DND-41 (cell line): Measurements from ENCODE around the gene KIF5B.

Experiments
- ATAC-seq: fragments of 200-7000 bp; cut with Tn5 transposase; 3 replicates; pipeline ENCODE4 v1.9.1; 2021; ENCODE audit warnings: low read depth; ENCODE audit not compliant: insufficient read depth
- DNase-seq: peaks from one replicate; pipeline ENCODE4 v3.0.0-alpha.2; 2020
- H2AFZ ChIP-seq: 2 replicates; pipeline ENCODE4 v1.6.0; 2012; ENCODE audit warnings: low read depth, low read length
- H3K27ac ChIP-seq: 2 replicates; pipeline ENCODE4 v1.5.1; 2012; ENCODE audit warnings: low read length, inconsistent platforms
- H3K27me3 ChIP-seq: fragments of 200-600 bp; sonication (generic); 2 replicates; pipeline ENCODE4 v1.6.0; 2012; ENCODE audit warnings: low read length, mild to moderate bottlenecking, inconsistent platforms; ENCODE audit not compliant: insufficient read depth, poor library complexity
- H3K36me3 ChIP-seq: 2 replicates; pipeline ENCODE4 v1.5.1; 2012; ENCODE audit warnings: low read length, inconsistent platforms; ENCODE audit not compliant: insufficient read depth
- H3K4me1 ChIP-seq: 2 replicates; pipeline ENCODE4 v1.5.1; 2012; ENCODE audit warnings: mild to moderate bottlenecking, low read length; ENCODE audit not compliant: insufficient read depth
- H3K4me2 ChIP-seq: 2 replicates; pipeline ENCODE4 v1.6.0; 2012; ENCODE audit warnings: mild to moderate bottlenecking, moderate library complexity, low read length, inconsistent platforms; ENCODE audit not compliant: insufficient read depth
- H3K4me3 ChIP-seq, 2 experiments: fragments of 200-600 bp in 1 of 2; shearing (Covaris generic) in 1 of 2; 2 replicates each; pipeline ENCODE4 v1.5.1; 2012 to 2016; ENCODE audit warnings: inconsistent platforms in 2 of 2, low read length in 2 of 2, mild to moderate bottlenecking in 2 of 2, low read depth in 1 of 2, moderate library complexity in 1 of 2
- H3K79me2 ChIP-seq: 2 replicates; pipeline ENCODE4 v1.6.0; 2012; ENCODE audit warnings: low read length, inconsistent platforms; ENCODE audit not compliant: insufficient read depth
- H3K9ac ChIP-seq: 2 replicates; pipeline ENCODE4 v1.6.0; 2012; ENCODE audit warnings: low read depth, mild to moderate bottlenecking, inconsistent platforms, low read length, moderate library complexity
- H3K9me3 ChIP-seq: 2 replicates; pipeline ENCODE4 v1.5.1; 2012; ENCODE audit warnings: low read length, moderate library complexity, mild to moderate bottlenecking, inconsistent platforms; ENCODE audit not compliant: insufficient read depth, severe bottlenecking
- H4K20me1 ChIP-seq: 2 replicates; pipeline ENCODE4 v1.6.0; 2012; ENCODE audit warnings: low read length; ENCODE audit not compliant: insufficient read depth
- EZH2 ChIP-seq: IDR thresholded peaks from 3 replicates; pipeline ENCODE4 v1.6.1; 2012; ENCODE audit warnings: borderline replicate concordance, low read depth, mild to moderate bottlenecking, moderate library complexity, low read length, inconsistent platforms; ENCODE audit not compliant: severe bottlenecking
- TF ChIP-seq, protein P1 (sequence below): IDR thresholded peaks from 2 replicates; pipeline ENCODE4 v1.5.1; 2012; ENCODE audit warnings: borderline replicate concordance, low read length, moderate library complexity, mild to moderate bottlenecking; ENCODE audit not compliant: poor library complexity, severe bottlenecking; ENCODE audit errors: extremely low read depth

Gene KIF5B

GRCh38 chr10:32065856-32066255 is 9.6 kb upstream of the KIF5B start:
- no peak overlapping the region for H3K27ac ChIP-seq
- H3K9me3 ChIP-seq = no peaks in the 10 kb centered on the region
- no peaks in the 10 kb centered on the region for H3K36me3 ChIP-seq
- no peaks in the 10 kb centered on the region for H3K27me3 ChIP-seq
- no peak overlapping the region for H3K9ac ChIP-seq
- TF ChIP-seq EZH2 = no peak
- TF ChIP-seq, protein P1, sequence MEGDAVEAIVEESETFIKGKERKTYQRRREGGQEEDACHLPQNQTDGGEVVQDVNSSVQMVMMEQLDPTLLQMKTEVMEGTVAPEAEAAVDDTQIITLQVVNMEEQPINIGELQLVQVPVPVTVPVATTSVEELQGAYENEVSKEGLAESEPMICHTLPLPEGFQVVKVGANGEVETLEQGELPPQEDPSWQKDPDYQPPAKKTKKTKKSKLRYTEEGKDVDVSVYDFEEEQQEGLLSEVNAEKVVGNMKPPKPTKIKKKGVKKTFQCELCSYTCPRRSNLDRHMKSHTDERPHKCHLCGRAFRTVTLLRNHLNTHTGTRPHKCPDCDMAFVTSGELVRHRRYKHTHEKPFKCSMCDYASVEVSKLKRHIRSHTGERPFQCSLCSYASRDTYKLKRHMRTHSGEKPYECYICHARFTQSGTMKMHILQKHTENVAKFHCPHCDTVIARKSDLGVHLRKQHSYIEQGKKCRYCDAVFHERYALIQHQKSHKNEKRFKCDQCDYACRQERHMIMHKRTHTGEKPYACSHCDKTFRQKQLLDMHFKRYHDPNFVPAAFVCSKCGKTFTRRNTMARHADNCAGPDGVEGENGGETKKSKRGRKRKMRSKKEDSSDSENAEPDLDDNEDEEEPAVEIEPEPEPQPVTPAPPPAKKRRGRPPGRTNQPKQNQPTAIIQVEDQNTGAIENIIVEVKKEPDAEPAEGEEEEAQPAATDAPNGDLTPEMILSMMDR = no peak
- H3K79me2 ChIP-seq = no peaks in the 10 kb centered on the region
- no peak overlapping the region for H2AFZ ChIP-seq
- H3K4me2 ChIP-seq = no peak overlapping the region
- H3K4me3 ChIP-seq = no peak overlapping the region
- H4K20me1 ChIP-seq = no peaks in the 10 kb centered on the region
- no peak for ATAC-seq
- H3K4me1 ChIP-seq = no peaks in the 10 kb centered on the region
- no peak for DNase-seq

- Histone ChIP-seq H4K20me1 (no peaks in the 10 kb centered on the region), H3K36me3 (no peaks in the 10 kb centered on the region), H3K4me2 (no peak overlapping the region), H3K9me3 (no peaks in the 10 kb centered on the region), H3K27ac (no peak overlapping the region), H2AFZ (no peak overlapping the region), H3K27me3 (no peaks in the 10 kb centered on the region), H3K79me2 (peaks cover 7% of the 10 kb centered on the region; the same call in 1 of the 2 replicates), H3K4me3 (no peak overlapping the region), H3K9ac (no peak overlapping the region), H3K4me1 (peaks cover 11% of the 10 kb centered on the region)
- TF ChIP-seq EZH2 = no peak
- TF ChIP-seq, protein P1 = no peak
- DNase-seq (no peak), ATAC-seq (no peak)
Observed at GRCh38 chr10:32061440-32061839, 5.2 kb upstream of the KIF5B start.

- TF ChIP-seq, protein P1 = no peak
- TF ChIP-seq EZH2 = no peak
Observed at GRCh38 chr10:32060347-32060746, 4.1 kb upstream of the KIF5B start.

DNA sequence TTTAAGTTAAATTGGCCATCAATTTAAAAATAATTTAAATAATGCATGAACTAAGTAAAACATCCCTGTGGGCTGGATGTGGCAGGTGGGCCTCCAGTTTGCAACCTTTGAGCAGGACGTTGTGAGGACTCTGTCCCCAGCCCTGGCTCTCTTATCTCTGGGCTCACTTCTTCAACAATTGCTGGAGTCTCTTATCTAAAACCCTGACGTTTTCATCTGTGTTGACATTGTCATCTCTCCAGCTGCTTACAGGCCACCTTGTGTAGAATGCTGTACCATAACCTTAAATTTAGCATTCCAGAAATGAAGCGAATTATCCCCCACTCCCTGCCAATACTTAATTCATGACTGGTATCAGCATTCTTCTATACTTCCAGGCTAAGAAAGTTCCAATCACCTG is 3.2 kb upstream of the KIF5B start:
- Histone ChIP-seq H2AFZ (no peak overlapping the region), H3K9ac (no peak overlapping the region), H3K4me1 (peaks cover 16% of the 10 kb centered on the region), H3K27me3 (no peaks in the 10 kb centered on the region), H3K27ac (no peak overlapping the region), H4K20me1 (peaks cover 13% of the 10 kb centered on the region; the same call in 1 of the 2 replicates), H3K9me3 (no peaks in the 10 kb centered on the region), H3K4me2 (no peak overlapping the region), H3K4me3 (no peak overlapping the region), H3K36me3 (peaks cover 13% of the 10 kb centered on the region; the same call in 1 of the 2 replicates), H3K79me2 (peaks cover 26% of the 10 kb centered on the region)
- TF ChIP-seq EZH2 = no peak
- TF ChIP-seq, protein P1 = no peak
- no peak for DNase-seq
- no peak for ATAC-seq

More at GRCh38 chr10:32060347-32060746, 4.1 kb upstream of the KIF5B start:
- DNase-seq = no peak
- Histone ChIP-seq H3K4me2 (no peak overlapping the region), H3K9ac (no peak overlapping the region), H3K27me3 (no peaks in the 10 kb centered on the region), H2AFZ (no peak overlapping the region), H4K20me1 (peaks cover 4% of the 10 kb centered on the region; the same call in 1 of the 2 replicates), H3K4me1 (peaks cover 11% of the 10 kb centered on the region), H3K27ac (no peak overlapping the region), H3K79me2 (peaks cover 17% of the 10 kb centered on the region), H3K4me3 (no peak overlapping the region), H3K36me3 (peaks cover 5% of the 10 kb centered on the region; the same call in 1 of the 2 replicates), H3K9me3 (no peaks in the 10 kb centered on the region)
- ATAC-seq = no peak
